ENCODE data around the gene KCNAB1. TPM values are rescaled to one million over a fixed set of nuclear protein-coding genes. Genes with fewer than 3 reads are reported as not detected.

KCNAB1 gene
- total and polyA plus RNA-seq, 2 donors (not counting 1 experiment from before 2014, with no cell fraction given), result not detected

DNA sequence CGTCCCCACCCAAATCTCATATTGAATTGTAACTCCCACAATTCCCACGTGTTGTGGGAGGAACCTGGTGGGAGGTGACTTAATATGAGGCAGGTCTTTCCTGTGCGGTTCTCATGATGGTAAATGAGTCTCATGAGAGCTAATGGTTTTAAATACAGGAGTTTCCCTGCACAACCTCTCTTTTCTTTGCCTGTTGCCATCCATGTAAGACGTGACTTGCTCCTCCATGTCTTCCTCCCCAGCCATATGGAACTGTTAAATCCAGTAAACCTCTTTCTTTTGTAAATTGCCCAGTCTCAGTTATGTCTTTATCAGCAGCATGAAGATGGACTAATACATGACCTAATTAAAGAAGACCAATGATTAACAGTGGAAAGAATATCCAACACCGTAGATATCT, 377.9 kb downstream of the KCNAB1 start:
- WGBS (ENCODE audit: insufficient coverage), result no CpG with 5 or more reads among the region's 5 CpGs
- no peak overlapping the region for H3K27ac Mint-ChIP-seq
- Histone ChIP-seq H3K9me3 (ENCODE audit: control extremely low read depth in 1 of 3, control insufficient read depth in 2 of 3, insufficient read depth in 1 of 3, low read length in 2 of 3) (peaks cover 0 to 2% (median 0%) of the 10 kb centered on the region in 3 donors), H4K20me1 (ENCODE audit: control insufficient read depth, insufficient read depth, low read length, poor library complexity, severe bottlenecking) (no peaks in the 10 kb centered on the region), H3K36me3 (replicated peaks in 1 of 2; ENCODE audit: control extremely low read depth in 1 of 2, control insufficient read depth in 1 of 2, extremely low read depth in 1 of 2, insufficient read depth in 2 of 2, low read length in 1 of 2) (no peaks in the 10 kb centered on the region), H2AFZ (ENCODE audit: insufficient read depth, low read depth, low read length, poor library complexity, severe bottlenecking) (no peak overlapping the region), H3K79me2 (ENCODE audit: control insufficient read depth, insufficient read depth, low read length) (no peaks in the 10 kb centered on the region), H3K27me3 (replicated peaks in 1 of 4; ENCODE audit: control extremely low read depth in 1 of 4, control insufficient read depth in 3 of 4, insufficient read depth in 4 of 4, low read length in 3 of 4) (peaks cover 0 to 4% (median 0%) of the 10 kb centered on the region in 4 experiments), H3K4me2 (replicated peaks; ENCODE audit: low read depth, low read length, poor library complexity, severe bottlenecking) (no peak overlapping the region), H3K9ac (ENCODE audit: low read length) (no peak overlapping the region), H3K4me3 (ENCODE audit: control extremely low read depth in 1 of 5, extremely low read depth in 1 of 5, insufficient read depth in 1 of 5, low read depth in 2 of 5, low read length in 4 of 5) (no peak overlapping the region), H3K4me1 (ENCODE audit: control insufficient read depth in 2 of 2, insufficient read depth in 2 of 2, low read length in 2 of 2) (no peaks in the 10 kb centered on the region), H3K27ac (ENCODE audit: low read length in 2 of 2) (no peak overlapping the region)
- CTCF ChIA-PET, result no interaction called here
- ATAC-seq (ENCODE audit: low read depth) (no peak), DNase-seq (no peak)
- no peaks in the 10 kb centered on the region for H3K4me1 Mint-ChIP-seq
- intact Hi-C loops (cut with micrococcal nuclease), result no loop called here
- POLR2A ChIA-PET, result no interaction called here
- no peak for TF ChIP-seq EZH2 (IDR thresholded peaks at IDR 0.05; ENCODE audit: borderline replicate concordance, insufficient read depth, low read depth, low read length, poor library complexity, severe bottlenecking)
- TF ChIP-seq, protein P1, sequence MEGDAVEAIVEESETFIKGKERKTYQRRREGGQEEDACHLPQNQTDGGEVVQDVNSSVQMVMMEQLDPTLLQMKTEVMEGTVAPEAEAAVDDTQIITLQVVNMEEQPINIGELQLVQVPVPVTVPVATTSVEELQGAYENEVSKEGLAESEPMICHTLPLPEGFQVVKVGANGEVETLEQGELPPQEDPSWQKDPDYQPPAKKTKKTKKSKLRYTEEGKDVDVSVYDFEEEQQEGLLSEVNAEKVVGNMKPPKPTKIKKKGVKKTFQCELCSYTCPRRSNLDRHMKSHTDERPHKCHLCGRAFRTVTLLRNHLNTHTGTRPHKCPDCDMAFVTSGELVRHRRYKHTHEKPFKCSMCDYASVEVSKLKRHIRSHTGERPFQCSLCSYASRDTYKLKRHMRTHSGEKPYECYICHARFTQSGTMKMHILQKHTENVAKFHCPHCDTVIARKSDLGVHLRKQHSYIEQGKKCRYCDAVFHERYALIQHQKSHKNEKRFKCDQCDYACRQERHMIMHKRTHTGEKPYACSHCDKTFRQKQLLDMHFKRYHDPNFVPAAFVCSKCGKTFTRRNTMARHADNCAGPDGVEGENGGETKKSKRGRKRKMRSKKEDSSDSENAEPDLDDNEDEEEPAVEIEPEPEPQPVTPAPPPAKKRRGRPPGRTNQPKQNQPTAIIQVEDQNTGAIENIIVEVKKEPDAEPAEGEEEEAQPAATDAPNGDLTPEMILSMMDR (IDR thresholded peaks at IDR 0.05), result no peak
- H3K27me3 Mint-ChIP-seq, result peaks cover 10% of the 10 kb centered on the region
- H3K9me3 Mint-ChIP-seq (ENCODE audit: insufficient read depth), result peaks cover 3% of the 10 kb centered on the region
- H3K4me3 Mint-ChIP-seq, result no peak overlapping the region

DNA sequence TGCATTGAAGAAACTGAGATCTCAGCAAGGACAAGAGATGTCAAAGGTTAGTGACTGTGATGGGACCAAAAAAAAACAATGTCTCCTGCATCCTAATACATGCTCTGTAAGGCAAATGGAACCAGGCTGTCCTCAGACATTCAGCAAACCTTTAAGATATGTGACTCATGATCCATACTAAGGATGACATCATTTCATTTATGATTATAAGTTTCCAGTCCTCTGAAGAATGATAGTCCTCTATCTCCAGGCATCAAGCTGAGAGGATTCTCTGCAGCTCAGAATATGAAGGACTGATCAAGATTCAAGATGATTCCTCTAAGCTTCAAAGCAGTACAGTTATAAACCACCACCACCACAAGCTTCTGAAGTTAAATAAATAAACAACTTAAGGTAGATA, 386.9 kb downstream of the KCNAB1 start:
- intact Hi-C loops (cut with micrococcal nuclease), result loop anchor here (10.0 kb wide), 1 partner anchor 162 kb away; no protein-coding TSS in a partner anchor
- peaks cover 23% of the 10 kb centered on the region for H3K27me3 Mint-ChIP-seq
- no peak overlapping the region for H2AFZ ChIP-seq (ENCODE audit: insufficient read depth, low read depth, low read length, poor library complexity, severe bottlenecking)

More for the DNA sequence above, 386.9 kb downstream of the KCNAB1 start:
- Histone ChIP-seq H3K4me1 (ENCODE audit: control insufficient read depth in 2 of 2, insufficient read depth in 2 of 2, low read length in 2 of 2) (no peaks in the 10 kb centered on the region), H3K9ac (ENCODE audit: low read length) (no peak overlapping the region), H3K36me3 (replicated peaks in 1 of 2; ENCODE audit: control extremely low read depth in 1 of 2, control insufficient read depth in 1 of 2, extremely low read depth in 1 of 2, insufficient read depth in 2 of 2, low read length in 1 of 2) (no peaks in the 10 kb centered on the region), H3K4me2 (replicated peaks; ENCODE audit: low read depth, low read length, poor library complexity, severe bottlenecking) (no peak overlapping the region), H3K27me3 (replicated peaks in 1 of 4; ENCODE audit: control extremely low read depth in 1 of 4, control insufficient read depth in 3 of 4, insufficient read depth in 4 of 4, low read length in 3 of 4) (peaks cover 0 to 7% (median 2%) of the 10 kb centered on the region in 4 experiments), H3K79me2 (ENCODE audit: control insufficient read depth, insufficient read depth, low read length) (no peaks in the 10 kb centered on the region), H4K20me1 (ENCODE audit: control insufficient read depth, insufficient read depth, low read length, poor library complexity, severe bottlenecking) (no peaks in the 10 kb centered on the region), H3K9me3 (ENCODE audit: control extremely low read depth in 1 of 3, control insufficient read depth in 2 of 3, insufficient read depth in 1 of 3, low read length in 2 of 3) (peaks cover 0 to 1% (median 0%) of the 10 kb centered on the region in 3 donors), H3K4me3 (ENCODE audit: control extremely low read depth in 1 of 5, extremely low read depth in 1 of 5, insufficient read depth in 1 of 5, low read depth in 2 of 5, low read length in 4 of 5) (no peak overlapping the region), H3K27ac (ENCODE audit: low read length in 2 of 2) (no peak overlapping the region)
- no peaks in the 10 kb centered on the region for H3K4me1 Mint-ChIP-seq
- H3K9me3 Mint-ChIP-seq (ENCODE audit: insufficient read depth), result no peaks in the 10 kb centered on the region
- DNase-seq (no peak), ATAC-seq (ENCODE audit: low read depth) (no peak)
- CTCF ChIA-PET, result interaction anchor here (0.9 to 5.7 kb wide), 12 partner anchors 10 to 630 kb away, joined by 3 to 65 read pairs (median 6); no protein-coding TSS in a partner anchor
- POLR2A ChIA-PET, result no interaction called here
- no peak overlapping the region for H3K4me3 Mint-ChIP-seq
- no peak overlapping the region for H3K27ac Mint-ChIP-seq
- TF ChIP-seq, protein P1 (IDR thresholded peaks at IDR 0.05), result no peak
- TF ChIP-seq EZH2 (IDR thresholded peaks at IDR 0.05; ENCODE audit: borderline replicate concordance, insufficient read depth, low read depth, low read length, poor library complexity, severe bottlenecking), result no peak

All from B cell (primary cell).